Stimulated activated CD8-positive, alpha-beta memory T cell treated with anti-CD3 and anti-CD28 coated beads, Interleukin-15, amount 100 ng/mL, for 24 hours (primary cell): ENCODE data around the gene TGIF2.
"Not testable (repeated sequence)": the region's sequence is repeated elsewhere in the genome, so short reads cannot be mapped to it uniquely, and the experiment has no call there.

ENCODE experiments used
- DNase-seq: peaks from one replicate; pipeline ENCODE4 v3.0.0-alpha.2; 2020; ENCODE audit warnings: low read depth

Gene TGIF2

DNA sequence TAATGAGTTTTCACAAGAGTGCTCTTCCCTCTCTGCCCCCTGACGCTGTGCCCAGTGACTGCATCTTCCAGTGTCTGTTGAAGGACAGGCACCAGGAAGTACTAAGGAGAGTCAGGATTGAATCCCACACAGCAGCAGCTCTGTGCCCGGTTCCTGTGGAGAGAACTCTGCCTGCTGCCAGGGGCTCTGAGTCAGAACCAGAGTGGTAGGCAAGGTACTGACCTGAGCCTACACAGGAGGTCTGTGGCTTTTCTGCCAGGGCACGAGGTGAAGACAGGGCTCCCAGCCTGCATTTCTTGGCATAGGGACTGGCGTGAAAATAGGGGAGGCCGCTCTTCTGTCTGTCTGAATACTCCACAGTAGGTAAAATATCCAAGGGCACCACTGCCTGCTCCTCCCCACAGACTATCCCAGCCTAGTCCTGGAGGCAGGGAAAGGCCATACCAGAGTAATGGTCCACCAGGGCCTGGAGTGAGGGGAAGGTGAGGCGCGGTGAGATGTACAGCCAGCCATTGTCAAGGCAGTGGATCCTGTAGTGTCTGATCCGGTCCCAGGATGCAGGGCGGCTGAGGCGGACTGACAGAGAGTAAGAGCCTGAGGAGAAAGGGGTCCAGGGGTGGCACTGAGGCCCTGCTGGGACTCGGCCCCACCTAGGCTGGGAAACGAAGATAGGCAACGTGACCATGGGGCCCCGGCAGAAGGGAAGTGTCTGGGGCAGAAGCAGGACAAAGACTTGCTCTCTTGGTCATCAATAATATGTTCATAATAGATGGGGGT, 41.6 kb downstream of the TGIF2 start:
- DNase-seq, result no peak

DNA sequence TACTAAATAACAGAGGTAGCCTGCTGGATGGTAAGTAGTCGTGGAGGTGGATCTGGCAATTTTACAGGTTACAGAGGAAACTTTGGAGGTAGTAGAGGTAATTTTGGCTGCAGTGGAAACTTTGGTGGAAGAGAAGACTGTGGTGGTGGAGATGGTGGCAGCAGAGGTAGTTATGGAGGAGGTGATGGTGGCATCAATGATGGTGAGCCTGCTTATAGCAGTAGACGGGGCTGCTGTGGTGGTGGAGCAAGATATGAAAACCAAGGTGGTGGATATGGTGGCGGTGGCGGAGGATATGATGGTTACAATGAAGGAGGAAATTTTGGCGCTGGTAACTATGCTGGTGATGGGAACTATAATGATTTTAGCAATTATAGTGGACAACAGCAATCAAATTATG, 47.5 kb downstream of the TGIF2 start:
- no peak for DNase-seq

DNA sequence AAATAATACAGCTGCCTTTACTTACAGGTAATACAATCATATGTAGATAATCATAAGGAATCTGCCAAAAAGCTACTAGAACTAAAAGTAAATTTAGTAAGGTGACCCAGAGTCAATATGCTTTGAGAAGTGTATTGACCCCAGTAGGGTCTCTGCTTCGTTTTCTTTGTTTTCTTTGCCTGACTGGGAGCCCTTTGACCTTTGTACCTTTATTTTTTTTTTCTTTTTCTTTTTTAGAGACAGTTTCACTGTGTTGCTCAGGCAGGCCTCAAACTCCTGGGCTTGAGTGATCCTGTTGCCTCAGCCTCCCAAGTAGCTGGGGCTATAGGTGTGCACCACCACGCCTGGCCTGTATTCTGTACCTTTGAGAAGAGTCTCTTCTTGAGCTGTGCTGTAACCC, 50.0 kb downstream of the TGIF2 start:
- DNase-seq, result no peak

DNA sequence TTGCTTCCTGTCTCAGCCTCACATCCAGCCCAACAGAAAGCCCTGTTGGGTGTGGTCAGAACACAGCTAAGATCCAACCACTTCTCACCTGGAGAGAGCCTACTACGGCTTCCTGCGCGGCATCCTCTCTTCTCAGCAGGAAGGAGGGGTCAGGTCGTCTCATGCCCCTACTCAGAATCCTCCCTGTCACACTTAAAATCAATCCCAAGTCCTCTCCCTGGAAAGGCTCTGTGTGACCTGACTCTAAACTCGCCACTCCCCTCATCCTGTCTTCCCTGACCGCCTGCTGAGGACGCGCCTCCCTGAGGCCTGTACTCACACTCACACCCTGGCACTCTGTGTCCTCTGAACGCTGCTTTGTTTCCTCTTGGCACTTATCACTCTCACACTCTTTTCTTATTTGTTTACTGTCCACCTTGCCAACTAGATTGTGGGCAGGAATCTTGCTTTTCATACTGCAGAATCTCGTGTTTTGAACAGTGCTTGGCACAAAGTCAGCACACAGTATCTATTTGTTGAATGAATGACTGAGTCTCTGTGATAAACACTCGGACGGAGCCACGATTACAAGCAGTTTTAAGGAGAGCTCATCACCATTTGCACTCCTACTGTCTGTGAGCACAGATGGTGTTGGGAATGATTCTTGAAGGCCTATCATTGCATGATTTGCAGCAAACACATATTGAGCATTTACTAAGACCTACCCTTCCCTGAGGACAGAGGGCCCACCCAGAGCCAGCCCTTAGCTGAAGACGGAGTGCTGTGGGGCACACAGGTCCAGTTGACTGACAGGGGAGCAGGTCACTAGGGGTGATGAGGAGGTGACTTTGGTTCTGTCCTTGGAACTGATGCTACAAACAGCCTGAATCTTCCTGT, 50.9 kb downstream of the TGIF2 start:
- DNase-seq, result no peak

DNA sequence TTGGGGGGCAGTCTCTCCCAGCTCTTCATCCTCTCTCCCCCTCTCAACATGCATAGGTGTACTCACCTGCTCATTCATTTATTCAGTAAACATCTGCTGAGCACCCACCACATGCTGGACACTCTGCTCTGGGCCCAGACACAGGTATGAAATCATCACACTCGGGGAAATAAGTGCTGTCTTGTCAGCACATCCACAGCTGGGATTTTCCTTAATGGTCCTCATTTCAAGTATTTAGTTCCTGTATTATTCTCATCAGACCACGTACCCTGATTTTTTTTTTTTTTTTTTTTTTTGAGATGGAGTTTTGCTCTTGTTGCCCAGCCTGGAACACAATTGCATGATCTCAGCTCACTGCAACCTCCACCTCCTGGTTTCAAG, 51.5 kb downstream of the TGIF2 start:
- no peak for DNase-seq

DNA sequence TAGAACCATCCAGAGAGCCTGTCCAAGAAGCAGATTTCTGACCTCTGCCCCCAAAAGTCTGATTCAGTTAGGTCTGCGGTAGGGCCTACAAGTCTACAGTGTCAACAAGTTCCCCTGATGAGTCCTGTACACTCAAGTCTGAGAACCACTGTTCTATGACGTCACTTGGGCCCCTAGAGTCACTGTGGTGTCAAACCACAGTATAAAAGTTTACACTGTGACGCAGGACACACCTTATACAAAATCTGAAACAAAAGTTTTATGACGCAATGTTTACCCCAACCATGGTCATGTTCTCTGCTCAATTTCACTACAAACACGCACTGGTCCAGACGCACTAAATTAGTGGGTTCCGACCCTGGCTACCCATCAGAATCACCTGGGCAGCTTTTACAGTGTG, 54.7 kb downstream of the TGIF2 start:
- no peak for DNase-seq

DNA sequence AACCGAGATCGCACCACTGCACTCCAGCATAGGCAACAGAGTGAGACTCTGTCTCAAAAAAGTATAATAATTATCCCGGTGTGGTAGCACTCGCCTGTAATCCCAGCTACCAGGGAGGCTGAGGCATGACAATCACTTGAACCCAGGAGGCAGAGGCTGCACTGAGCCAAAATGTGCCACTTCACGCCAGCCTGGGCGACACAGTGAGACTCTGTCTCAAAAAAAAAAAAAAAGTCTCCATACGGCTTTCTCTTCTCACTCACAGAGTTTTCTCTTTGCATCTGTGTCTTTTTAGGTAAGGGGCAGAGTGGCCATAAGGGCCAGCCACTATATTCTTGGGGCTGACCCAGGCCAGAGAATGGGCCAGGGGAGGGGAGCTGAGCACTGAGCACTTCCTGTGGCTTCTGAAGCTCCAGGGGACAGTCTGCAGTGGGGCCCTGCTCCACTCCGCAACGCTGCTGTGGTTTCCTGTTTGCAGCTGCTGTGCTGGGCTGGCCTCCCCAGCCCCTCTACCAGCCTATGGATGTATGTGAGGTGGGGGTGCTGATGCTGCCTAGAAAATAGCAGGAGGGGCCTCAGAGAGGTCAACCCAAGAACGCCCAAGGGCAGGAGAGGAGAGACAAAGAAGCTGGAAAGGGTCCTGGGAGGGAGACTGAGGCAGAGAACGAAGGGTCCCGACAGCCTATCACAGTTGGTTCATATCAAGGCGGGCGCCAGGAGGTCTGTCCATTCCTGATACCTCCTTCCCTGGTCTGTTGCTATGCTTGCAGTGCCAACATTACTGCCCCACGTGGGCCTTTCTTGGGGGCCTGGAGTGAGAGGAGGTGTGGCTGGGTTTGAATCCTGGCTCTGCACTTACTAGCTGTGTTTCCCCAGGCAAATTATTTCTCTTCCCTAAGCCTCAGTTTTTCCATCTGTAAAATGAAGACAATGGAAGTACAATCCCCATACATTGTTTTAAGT, 56.6 kb downstream of the TGIF2 start:
- DNase-seq, result no peak

DNA sequence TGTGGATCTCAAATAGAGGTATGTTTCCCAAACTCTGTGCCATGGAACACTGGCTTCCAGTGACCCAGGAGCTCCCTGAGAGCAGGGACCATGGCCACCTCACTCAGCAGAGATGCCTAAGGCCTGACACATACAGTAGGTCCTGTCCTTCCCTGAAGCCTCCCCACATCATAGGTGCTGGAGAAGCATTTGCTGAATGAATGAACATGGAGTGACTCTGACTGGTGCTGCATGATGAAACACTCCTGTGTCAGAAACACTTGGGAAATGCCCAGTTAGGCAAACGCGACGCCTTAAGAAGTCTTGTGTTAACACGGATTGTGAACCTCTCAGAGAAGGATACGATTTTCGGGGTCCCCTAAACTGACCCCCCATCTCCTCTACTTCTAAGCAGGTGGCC, 58.2 kb downstream of the TGIF2 start:
- DNase-seq, result no peak

DNA sequence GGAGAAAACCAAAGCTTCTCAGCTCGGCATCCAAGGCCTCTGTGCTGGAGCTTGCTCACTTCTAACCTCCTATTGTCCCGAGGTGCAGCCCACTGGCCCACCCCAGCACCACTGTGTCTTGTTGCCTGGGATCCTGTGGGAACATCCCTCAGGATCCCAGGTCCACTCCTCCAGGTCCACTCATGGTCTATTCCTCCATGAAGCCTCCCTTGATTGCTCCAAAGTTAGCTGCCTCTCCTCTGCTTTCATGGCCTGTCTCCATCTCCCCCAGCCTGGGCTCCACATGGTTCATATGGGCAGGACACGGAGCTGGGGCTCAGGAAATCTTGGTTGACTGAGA, 58.7 kb downstream of the TGIF2 start:
- no peak for DNase-seq

DNA sequence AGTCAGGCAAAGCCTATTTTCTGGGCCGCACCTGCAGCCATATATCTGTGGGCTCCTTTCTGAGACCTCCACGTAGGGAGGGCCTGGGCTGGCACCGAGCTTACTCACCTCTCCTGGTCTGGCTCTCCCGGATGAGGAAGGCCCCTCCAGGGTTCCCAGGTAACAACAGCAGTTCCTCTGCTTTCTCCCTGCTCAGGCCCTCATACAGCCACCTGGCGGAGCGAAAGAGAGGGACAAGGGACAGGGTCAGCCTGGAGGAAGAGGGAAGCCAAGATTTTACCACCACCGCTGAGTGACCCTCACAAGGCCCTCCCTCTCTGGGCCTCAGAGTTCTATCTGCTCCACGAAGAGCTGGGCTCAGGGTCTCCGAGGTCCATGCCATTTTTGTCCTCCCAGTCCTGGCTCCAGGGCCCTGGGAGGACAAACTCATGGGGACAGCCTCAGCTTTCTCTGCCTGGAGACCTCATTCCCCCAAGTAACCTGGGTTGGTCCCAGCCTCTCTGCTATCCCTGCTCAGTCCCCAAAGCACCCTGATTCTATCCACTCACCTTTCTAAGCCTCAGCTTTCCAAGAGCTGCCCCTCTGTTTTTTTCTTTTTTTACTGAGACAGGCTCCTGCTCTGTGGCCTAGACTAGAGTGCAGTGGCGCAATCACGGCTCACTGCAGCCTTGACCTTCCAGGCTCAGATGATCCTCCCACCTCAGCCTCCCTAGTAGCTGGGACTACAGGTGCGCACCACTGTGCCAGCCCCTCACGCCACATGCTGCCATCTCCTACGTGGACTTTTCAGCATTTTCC, 59.3 kb downstream of the TGIF2 start:
- no peak for DNase-seq

DNA sequence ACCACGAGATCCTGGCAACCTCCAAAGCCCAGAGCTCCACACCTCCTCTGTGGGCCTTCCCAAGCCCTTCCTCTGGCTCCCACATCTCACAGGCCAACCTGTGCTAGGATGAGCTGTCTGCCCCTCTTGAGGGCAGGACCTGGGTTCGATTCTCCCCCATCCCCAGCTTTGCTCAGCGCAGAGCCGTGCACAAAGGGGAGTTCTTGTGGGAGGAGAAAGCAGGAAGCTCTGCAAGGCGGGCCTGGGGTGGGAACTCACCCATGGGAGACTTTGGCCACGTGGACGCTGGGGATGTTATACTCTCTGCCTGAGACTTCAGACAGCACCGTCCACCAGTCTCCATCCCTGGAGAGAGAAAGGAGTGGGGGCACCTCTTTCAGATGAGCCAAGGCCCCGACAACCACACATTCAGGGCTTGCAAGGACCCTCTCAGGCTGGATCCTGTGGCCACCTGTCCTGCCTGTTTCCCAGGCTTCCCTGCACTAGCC, 59.9 kb downstream of the TGIF2 start:
- no peak for DNase-seq

DNA sequence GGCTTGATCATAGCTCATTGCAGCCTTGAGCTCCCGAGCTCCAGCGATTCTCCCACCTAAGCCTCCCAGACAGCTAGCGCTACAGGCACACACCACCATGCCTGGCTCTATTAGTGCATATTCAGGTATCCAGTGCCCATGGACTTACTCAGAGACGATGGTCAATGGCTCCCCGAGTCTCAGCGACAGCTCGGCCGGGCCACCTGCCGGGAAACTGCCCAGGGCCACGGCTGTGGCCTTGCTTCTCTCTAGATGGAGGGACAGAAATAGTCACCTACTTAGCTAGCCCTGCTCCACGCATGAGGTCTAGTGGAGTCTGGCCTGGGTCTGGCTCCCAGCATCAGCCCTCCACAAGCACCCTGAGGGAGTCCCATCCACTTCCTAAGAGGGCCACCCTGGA, 60.9 kb downstream of the TGIF2 start:
- no peak for DNase-seq

DNA sequence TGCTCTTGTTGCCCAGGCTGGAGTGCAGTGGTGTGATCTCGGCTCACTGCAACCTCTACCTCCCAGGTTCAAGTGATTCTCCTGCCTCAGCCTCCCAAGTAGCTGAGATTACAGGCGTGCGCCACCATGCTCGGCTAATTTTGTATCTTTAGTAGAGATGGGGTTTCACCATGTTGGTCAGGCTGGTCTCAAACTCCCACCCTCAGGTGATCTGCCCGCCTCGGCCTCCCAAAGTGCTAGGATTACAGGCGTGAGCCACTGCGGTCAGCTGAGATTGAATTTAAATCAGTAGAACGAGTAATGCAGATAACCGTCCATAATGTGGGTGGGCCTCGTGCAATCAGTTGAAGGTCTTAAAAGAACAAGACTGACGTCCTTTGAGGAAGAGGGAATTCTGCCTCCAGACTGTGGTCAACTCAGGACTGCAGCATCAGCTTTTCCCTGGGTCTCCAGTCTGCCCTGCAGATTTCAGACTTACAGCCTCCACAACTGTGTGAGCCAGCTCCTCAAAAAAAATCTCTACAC, 65.5 kb downstream of the TGIF2 start:
- DNase-seq, result not testable (repeated sequence)

DNA sequence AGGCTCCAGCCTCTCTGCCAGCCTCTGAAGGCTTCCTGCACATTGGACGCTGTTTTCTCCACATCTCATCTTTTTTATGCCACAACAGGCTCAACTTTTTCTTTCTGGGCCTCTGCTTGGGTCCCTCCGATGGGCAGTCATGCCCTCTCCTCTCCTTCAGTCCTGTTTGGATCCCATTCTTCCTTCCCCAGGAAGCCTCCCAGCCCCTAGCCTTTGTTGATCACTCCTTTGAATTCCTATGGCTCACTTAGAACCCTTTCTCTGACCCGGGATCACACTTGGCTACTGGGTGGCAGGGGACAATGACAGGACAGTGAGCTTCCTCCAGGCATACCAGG, 68.1 kb downstream of the TGIF2 start:
- DNase-seq, result no peak

DNA sequence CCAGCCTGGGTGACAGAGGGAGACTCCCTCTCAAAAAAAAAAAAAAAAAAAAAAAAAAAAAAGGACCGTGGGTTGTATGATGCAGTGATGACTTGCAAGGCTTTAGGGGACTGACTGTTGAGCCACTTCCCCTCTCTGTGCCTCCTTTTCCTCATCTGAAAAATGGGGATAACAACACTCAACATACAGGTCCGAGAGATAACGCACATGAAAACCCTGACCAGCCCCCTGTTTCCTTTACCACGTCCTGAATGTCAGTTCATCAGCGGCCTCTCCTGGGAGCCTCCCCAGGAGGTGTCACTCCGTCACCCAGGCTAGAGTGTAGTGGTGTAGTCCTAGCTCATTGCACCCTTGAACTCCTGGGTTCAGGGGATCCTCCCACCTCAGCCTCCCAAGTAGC, 68.7 kb downstream of the TGIF2 start:
- no peak for DNase-seq
